Neural cell (in vitro differentiated cells): ENCODE data around the gene MCCC1. TPM values are rescaled to one million over a fixed set of nuclear protein-coding genes. Genes with fewer than 3 reads are reported as not detected.
"Not testable (repeated sequence)": the region's sequence is repeated elsewhere in the genome, so short reads cannot be mapped to it uniquely, and the experiment has no call there.

Source experiments
- H2AFZ ChIP-seq: fragments of 200-600, 300-800 bp; sonication (generic), shearing (Covaris generic); 2 replicates; pipeline ENCODE4 v1.6.0; 2014; ENCODE audit warnings: low read depth, mild to moderate bottlenecking, antibody characterized with exemption, low read length, moderate library complexity
- H3F3A ChIP-seq: fragments of 200-600 bp; shearing (Covaris generic); 2 replicates; pipeline ENCODE4 v1.6.1; 2016; ENCODE audit warnings: mild to moderate bottlenecking, moderate library complexity, mixed read lengths, antibody characterized with exemption, low read length; ENCODE audit not compliant: insufficient read depth, poor library complexity, severe bottlenecking
- H3K27ac ChIP-seq: fragments of 200-600, 300-800 bp; sonication (generic), shearing (Covaris generic); 2 replicates; pipeline ENCODE4 v1.5.1; 2014; ENCODE audit warnings: mild to moderate bottlenecking, low read length, moderate library complexity
- H3K27me3 ChIP-seq: fragments of 300-800, 200-600 bp; sonication (generic), shearing (Covaris generic); 2 replicates; pipeline ENCODE4 v1.6.0; 2014; ENCODE audit warnings: mild to moderate bottlenecking, low read depth, low read length, moderate library complexity; ENCODE audit not compliant: insufficient read depth
- H3K36me3 ChIP-seq: fragments of 300-800, 200-600 bp; sonication (generic), shearing (Covaris generic); 2 replicates; pipeline ENCODE4 v1.5.1; 2014; ENCODE audit warnings: mild to moderate bottlenecking, antibody characterized with exemption, low read length, moderate library complexity; ENCODE audit not compliant: insufficient read depth
- H3K4me2 ChIP-seq: fragments of 300-800, 200-600 bp; sonication (generic), shearing (Covaris generic); 2 replicates; pipeline ENCODE4 v1.6.0; 2014; ENCODE audit warnings: mild to moderate bottlenecking, low read length
- H3K4me3 ChIP-seq: fragments of 300-800, 200-600 bp; sonication (generic), shearing (Covaris generic); 2 replicates; pipeline ENCODE4 v1.5.1; 2014; ENCODE audit warnings: mild to moderate bottlenecking, low read length, moderate library complexity
- H3K79me2 ChIP-seq: fragments of 200-600 bp; shearing (Covaris generic); replicated peaks from 2 replicates; pipeline ENCODE4 v1.6.0; 2014; ENCODE audit warnings: mild to moderate bottlenecking, low read length, moderate library complexity; ENCODE audit not compliant: insufficient read depth
- H3K9ac ChIP-seq: fragments of 300-800, 200-600 bp; sonication (generic), shearing (Covaris generic); 2 replicates; pipeline ENCODE4 v1.6.1; 2016; ENCODE audit warnings: mild to moderate bottlenecking, low read length, mixed read lengths
- H3K9me2 ChIP-seq: fragments of 200-600 bp; shearing (Covaris generic); 2 replicates; pipeline ENCODE4 v1.6.1; 2016; ENCODE audit warnings: mild to moderate bottlenecking, low read length, mixed read lengths; ENCODE audit not compliant: insufficient read depth
- H3K9me3 ChIP-seq: fragments of 200-600, 300-800 bp; sonication (generic), shearing (Covaris generic); 2 replicates; pipeline ENCODE4 v1.6.1; 2016; ENCODE audit warnings: mild to moderate bottlenecking, mixed run types, low read length, moderate library complexity, mixed read lengths
- H4K20me1 ChIP-seq: fragments of 200-600 bp; shearing (Covaris generic); 2 replicates; pipeline ENCODE4 v1.6.1; 2016; ENCODE audit warnings: mild to moderate bottlenecking, mixed run types; ENCODE audit not compliant: insufficient read depth
- EP300 ChIP-seq: fragments of 450-650 bp; conservative IDR thresholded peaks from 2 replicates; pipeline ENCODE4 v1.6.1; 2014; ENCODE audit warnings: antibody characterized with exemption, mild to moderate bottlenecking, moderate library complexity; ENCODE audit not compliant: poor library complexity, severe bottlenecking
- EZH2 ChIP-seq: fragments of 200-600, 300-800 bp; shearing (Covaris generic), sonication (generic); IDR thresholded peaks from 2 replicates; pipeline ENCODE4 v1.6.1; 2014; ENCODE audit warnings: antibody characterized with exemption, low read length, borderline replicate concordance, mild to moderate bottlenecking; ENCODE audit not compliant: insufficient read depth, poor library complexity, severe bottlenecking
- MXI1 ChIP-seq: fragments of 450-650 bp; conservative IDR thresholded peaks from 2 replicates; pipeline ENCODE4 v1.6.1; 2014; ENCODE audit warnings: antibody characterized with exemption, mild to moderate bottlenecking; ENCODE audit not compliant: poor library complexity, severe bottlenecking
- POLR2AphosphoS5 ChIP-seq: IDR thresholded peaks from 2 replicates; pipeline ENCODE4 v1.6.1; 2012
- RAD21 ChIP-seq: fragments of 450-650 bp; conservative IDR thresholded peaks from 2 replicates; pipeline ENCODE4 v1.6.1; 2014; ENCODE audit warnings: antibody characterized with exemption, mild to moderate bottlenecking, moderate library complexity
- REST ChIP-seq: IDR thresholded peaks from 2 replicates; pipeline ENCODE4 v1.6.1; 2012; ENCODE audit warnings: borderline replicate concordance
- SMC3 ChIP-seq: fragments of 450-650 bp; conservative IDR thresholded peaks from 2 replicates; pipeline ENCODE4 v1.6.1; 2014; ENCODE audit warnings: antibody characterized with exemption, mild to moderate bottlenecking, moderate library complexity; ENCODE audit not compliant: poor library complexity
- TAF1 ChIP-seq: IDR thresholded peaks from 2 replicates; pipeline ENCODE4 v1.6.1; 2012; ENCODE audit warnings: low read depth
- polyA plus RNA-seq: library from polyadenylated mRNA; depleted of rRNA; stranded (reverse); fragments of >200 nt; gene quantifications from 2 replicates; pipeline ENCODE4 v1.2.3, GENCODE V29; 2014
- TF ChIP-seq, protein P1 (sequence below): fragments of 450-650 bp; IDR thresholded peaks from 2 replicates; pipeline ENCODE4 v1.5.1; 2014; ENCODE audit warnings: antibody characterized with exemption, mild to moderate bottlenecking, moderate library complexity; ENCODE audit not compliant: poor library complexity, severe bottlenecking

The MCCC1 gene
- polyA plus RNA-seq, 1 donor from 2014 or later, result 29.6 TPM

- Histone ChIP-seq H3K27me3 (no peaks in the 10 kb centered on the region), H3K4me2 (no peak overlapping the region), H3K4me3 (no peak overlapping the region), H3K79me2 (no peaks in the 10 kb centered on the region), H3K9ac (no peak overlapping the region), H3K9me3 (no peaks in the 10 kb centered on the region), H2AFZ (no peak overlapping the region), H3F3A (no peaks in the 10 kb centered on the region), H3K36me3 (no peaks in the 10 kb centered on the region), H4K20me1 (no peaks in the 10 kb centered on the region), H3K9me2 (no peaks in the 10 kb centered on the region), H3K27ac (no peak overlapping the region)
- no peak for TF ChIP-seq POLR2AphosphoS5
- no peak for TF ChIP-seq MXI1
- TF ChIP-seq TAF1, result no peak
Measured at GRCh38 chr3:183108001-183108449, 8.7 kb upstream of the MCCC1 start.

DNA sequence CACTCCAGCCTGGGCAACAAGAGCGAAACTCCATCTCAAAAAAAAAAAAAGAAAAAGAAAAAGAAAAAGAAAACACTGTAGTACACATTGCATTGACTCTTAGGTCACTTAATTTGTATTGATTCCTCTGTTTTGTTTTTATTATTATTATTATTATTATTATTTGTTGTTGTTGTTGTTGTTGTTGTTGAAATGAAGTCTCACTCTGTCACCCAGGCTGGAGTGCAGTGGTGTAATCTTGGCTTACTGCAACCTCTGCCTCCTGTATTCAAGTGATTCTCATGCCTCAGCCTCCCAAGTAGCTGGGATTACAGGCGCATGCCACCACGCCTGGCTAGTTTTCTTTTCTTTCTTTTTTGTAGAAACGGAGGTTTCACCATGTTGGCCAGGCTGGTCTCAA is 8.1 kb upstream of the MCCC1 start:
- not testable (repeated sequence) for H3K36me3 ChIP-seq, H3F3A ChIP-seq

DNA sequence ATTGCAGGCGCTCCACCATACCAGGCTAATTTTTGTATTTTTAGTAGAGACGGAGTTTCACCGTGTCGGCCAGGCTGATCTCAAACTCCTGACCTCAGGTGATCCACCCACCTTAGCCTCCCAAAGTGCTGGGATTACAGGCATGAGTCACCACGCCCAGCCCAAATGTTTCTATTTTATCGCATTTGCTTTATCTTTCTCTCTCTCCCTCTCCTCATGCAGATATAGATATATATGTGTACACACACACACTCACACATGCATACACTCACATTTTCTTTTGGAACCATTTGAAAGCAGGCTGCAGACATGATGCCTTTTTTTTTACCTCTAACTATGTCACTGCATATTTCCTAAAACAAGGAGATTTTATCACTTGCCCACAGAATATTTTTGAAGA is 7.3 kb upstream of the MCCC1 start:
- no peak overlapping the region for H3K27ac ChIP-seq
- H3F3A ChIP-seq, result no peaks in the 10 kb centered on the region

More for the DNA sequence above, 8.1 kb upstream of the MCCC1 start:
- not testable (repeated sequence) for H3K27me3 ChIP-seq, H3K27ac ChIP-seq, H2AFZ ChIP-seq, H3K4me3 ChIP-seq, H3K9me2 ChIP-seq, H3K9me3 ChIP-seq, H3K4me2 ChIP-seq, H4K20me1 ChIP-seq, H3K9ac ChIP-seq, H3K79me2 ChIP-seq

DNA sequence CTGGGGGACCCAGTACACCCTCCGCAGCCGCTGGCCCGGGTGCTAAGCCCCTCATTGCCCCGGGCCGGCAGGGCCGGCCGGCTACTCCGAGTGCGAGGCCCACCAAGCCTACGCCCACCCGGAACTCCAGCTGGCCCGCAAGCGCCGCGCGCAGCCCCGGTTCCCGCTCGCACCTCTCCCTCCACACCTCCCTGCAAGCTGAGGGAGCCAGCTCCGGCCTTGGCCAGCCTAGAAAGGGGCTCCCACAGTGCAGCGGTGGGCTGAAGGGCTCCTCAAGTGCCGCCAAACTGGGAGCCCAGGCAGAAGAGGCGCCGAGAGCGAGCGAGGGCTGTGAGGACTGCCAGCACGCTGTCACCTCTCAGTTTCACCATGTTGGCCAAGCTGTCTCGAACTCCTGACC is 4.7 kb upstream of the MCCC1 start:
- not testable (repeated sequence) for H3K9me3 ChIP-seq, H3F3A ChIP-seq, H3K36me3 ChIP-seq, H2AFZ ChIP-seq, H3K79me2 ChIP-seq, H3K4me2 ChIP-seq, H3K27me3 ChIP-seq, H4K20me1 ChIP-seq, H3K4me3 ChIP-seq, H3K27ac ChIP-seq, H3K9ac ChIP-seq, H3K9me2 ChIP-seq

More for the DNA sequence above, 7.3 kb upstream of the MCCC1 start:
- TF ChIP-seq EP300, result no peak
- no peak for TF ChIP-seq MXI1
- TF ChIP-seq EZH2, result no peak
- TF ChIP-seq, protein P1, sequence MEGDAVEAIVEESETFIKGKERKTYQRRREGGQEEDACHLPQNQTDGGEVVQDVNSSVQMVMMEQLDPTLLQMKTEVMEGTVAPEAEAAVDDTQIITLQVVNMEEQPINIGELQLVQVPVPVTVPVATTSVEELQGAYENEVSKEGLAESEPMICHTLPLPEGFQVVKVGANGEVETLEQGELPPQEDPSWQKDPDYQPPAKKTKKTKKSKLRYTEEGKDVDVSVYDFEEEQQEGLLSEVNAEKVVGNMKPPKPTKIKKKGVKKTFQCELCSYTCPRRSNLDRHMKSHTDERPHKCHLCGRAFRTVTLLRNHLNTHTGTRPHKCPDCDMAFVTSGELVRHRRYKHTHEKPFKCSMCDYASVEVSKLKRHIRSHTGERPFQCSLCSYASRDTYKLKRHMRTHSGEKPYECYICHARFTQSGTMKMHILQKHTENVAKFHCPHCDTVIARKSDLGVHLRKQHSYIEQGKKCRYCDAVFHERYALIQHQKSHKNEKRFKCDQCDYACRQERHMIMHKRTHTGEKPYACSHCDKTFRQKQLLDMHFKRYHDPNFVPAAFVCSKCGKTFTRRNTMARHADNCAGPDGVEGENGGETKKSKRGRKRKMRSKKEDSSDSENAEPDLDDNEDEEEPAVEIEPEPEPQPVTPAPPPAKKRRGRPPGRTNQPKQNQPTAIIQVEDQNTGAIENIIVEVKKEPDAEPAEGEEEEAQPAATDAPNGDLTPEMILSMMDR, result no peak
- TF ChIP-seq TAF1, result no peak
- TF ChIP-seq RAD21, result no peak
- no peak for TF ChIP-seq POLR2AphosphoS5
- no peak for TF ChIP-seq REST
- no peak for TF ChIP-seq SMC3
- H3K27me3 ChIP-seq, result no peaks in the 10 kb centered on the region
- H3K9me3 ChIP-seq, result no peaks in the 10 kb centered on the region
- no peak overlapping the region for H3K4me3 ChIP-seq
- no peaks in the 10 kb centered on the region for H4K20me1 ChIP-seq
- no peaks in the 10 kb centered on the region for H3K9me2 ChIP-seq
- H3K79me2 ChIP-seq, result no peaks in the 10 kb centered on the region
- no peak overlapping the region for H2AFZ ChIP-seq
- H3K36me3 ChIP-seq, result no peaks in the 10 kb centered on the region
- no peak overlapping the region for H3K4me2 ChIP-seq
- H3K9ac ChIP-seq, result no peak overlapping the region

GRCh38 chr3:183101040-183101439 is 1.7 kb upstream of the MCCC1 start:
- not testable (repeated sequence) for H2AFZ ChIP-seq, H3K27ac ChIP-seq

More at GRCh38 chr3:183101040-183101439, 1.7 kb upstream of the MCCC1 start:
- H3K79me2 ChIP-seq, result peaks cover 12% of the 10 kb centered on the region
- not testable (repeated sequence) for H3K9me3 ChIP-seq, H3K9ac ChIP-seq, H3K36me3 ChIP-seq, H3K4me3 ChIP-seq, H3F3A ChIP-seq, H4K20me1 ChIP-seq, H3K4me2 ChIP-seq, H3K27me3 ChIP-seq, H3K9me2 ChIP-seq
